UCSD-AML1 (cell line): Measurements from ENCODE around the gene CDK3.
"Not testable (repeated sequence)": the region's sequence is repeated elsewhere in the genome, so short reads cannot be mapped to it uniquely, and the experiment has no call there.

Source experiments
- DNase-seq: peaks from one replicate; lab custom pipeline; 2025; ENCODE audit not compliant: unreplicated experiment; lab: John Stamatoyannopoulos, UW

Gene CDK3

DNA sequence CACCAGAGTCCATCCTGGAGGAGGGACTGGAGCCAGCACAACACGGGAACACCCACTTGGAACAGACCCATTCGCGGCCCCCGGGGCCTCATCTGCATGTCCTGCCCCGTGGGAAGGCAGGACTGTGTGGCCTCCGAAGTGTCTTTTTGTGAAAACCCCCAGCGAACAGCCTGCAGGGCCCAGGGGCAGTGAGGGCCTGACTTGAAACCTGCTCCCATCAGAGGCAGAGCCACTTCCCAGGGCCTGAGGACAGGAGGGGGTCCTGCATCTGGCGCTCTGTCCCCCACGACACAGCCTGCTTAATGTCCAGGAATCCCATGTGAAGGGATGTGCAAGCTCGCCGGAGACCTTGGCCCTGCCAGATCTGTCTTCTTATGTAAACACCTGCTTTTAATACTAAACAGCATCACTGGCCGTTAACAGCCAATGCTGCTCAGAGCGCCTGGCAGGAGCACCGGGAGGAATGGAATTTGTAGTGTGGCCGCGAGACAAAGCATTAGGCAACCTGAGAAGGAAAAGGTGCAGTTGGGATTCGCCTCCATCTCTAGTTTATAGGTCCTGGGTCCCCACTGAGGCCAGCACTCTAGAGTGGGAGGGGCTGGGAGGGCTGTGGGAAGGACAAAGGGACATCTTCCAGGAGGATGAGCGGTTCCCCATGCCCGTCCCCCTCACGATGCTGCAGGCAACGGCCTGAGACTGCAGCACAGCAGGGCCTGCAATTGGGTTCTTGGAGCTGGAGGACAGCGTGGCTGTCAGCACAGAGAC, 36.0 kb downstream of the CDK3 start:
- DNase-seq = no peak

DNA sequence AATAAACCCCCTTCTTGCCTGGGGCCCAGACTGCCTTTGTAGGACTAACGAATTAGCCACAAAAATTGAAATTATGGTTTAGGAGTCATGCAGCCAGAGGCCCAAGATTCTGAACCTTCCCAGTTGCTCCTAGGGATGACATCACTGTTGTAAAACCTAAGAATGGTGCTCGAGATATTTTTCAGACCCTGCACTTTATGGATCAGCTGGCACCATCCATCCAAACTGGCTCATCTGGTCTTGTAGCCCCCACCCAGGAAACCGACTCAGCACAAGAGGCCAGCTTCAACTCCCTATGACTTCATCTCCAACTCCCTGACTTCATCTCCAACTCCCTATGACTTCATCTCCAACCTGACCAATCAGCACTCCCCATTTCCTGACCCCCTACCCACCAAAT, 37.4 kb downstream of the CDK3 start:
- no peak for DNase-seq

- no peak for DNase-seq
Measured at GRCh38 chr17:76039121-76039520, 38.5 kb downstream of the CDK3 start.

- no peak for DNase-seq
Measured at GRCh38 chr17:76040376-76040775, 39.7 kb downstream of the CDK3 start.

- not testable (repeated sequence) for DNase-seq
Measured at GRCh38 chr17:76042868-76043267, 42.2 kb downstream of the CDK3 start.

DNA sequence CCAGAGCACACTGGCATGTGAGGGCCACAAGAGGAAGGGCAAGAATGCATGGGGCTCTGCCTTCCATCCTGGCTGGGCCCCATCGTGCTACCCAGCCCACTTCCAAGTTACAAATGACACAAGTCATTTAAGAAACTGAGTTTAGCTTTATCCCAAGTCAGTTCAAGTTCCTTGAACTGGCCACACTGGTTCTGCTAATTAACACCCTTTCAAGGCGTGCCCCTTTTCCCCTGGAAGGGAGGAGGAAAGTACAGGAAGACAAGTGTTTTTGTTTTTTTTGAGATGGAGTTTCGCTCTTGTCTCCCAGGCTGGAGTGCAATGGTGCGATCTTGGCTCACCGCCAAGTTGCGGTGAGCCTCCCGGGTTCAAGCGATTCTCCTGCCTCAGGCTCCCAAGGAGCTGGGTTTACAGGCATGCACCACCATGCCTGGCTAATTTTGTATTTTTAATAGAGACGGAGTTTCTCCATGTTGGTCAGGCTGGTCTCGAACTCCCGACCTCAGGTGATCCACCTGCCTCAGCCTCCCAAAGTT, 43.9 kb downstream of the CDK3 start:
- DNase-seq = not testable (repeated sequence)

DNA sequence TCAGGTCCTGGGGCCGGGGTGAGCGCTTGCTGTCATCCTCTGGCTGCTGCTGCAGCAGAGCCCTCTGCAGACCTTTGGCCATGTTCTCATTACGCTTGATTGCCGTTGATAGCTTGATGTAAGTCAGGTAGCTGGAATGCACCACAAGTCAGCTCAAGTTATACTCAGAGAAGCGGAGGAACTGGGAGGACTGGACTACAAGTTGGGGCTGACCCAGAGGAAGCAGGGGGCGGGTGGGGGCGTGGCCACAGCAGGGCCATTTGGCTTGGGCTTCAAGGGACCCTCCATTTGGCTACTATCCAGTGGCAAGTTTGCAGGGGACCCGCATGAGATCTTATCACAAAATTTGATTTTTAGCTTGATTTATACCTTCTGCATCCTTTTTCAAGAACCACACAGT, 45.4 kb downstream of the CDK3 start:
- no peak for DNase-seq

- DNase-seq = no peak
Measured at GRCh38 chr17:76048025-76048605, 47.5 kb downstream of the CDK3 start.

DNA sequence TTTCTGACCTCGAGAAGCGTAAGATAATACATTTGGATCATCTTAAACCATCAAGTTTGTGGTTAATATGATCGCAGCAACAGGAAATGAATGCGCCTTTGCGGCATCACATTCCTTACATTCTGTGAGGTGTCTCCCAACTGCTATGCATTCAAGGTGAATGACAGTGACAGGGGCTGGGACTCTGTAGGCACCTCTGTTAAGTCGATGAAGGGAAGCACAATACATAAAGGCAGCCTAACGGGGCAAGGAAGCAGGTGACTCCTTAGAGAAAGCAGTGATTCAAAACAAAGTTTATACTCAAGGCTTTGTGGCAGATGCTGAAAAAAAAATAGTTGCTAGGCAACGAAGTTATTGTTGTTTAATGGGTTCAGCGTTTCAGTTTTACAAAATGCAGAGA, 48.1 kb downstream of the CDK3 start:
- no peak for DNase-seq

DNA sequence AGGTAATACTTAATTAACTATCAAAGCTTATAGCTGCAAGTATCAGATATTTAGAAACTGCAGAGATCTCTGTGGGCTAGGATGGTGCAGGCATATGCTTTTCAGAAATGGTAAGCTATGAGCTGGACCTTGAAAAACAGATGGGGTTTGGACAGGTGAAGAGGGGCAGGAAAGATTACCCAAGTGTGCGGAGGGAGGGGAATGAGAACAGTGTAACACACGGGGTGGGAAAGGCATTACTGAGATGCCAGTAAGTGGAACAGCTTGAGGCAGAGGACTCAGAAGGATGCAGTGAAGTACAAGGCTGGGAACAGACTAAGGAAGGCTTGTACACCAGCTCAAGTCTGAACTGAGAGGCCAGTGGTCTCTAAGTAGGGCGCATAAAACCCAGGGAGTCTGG, 48.6 kb downstream of the CDK3 start:
- DNase-seq = no peak

DNA sequence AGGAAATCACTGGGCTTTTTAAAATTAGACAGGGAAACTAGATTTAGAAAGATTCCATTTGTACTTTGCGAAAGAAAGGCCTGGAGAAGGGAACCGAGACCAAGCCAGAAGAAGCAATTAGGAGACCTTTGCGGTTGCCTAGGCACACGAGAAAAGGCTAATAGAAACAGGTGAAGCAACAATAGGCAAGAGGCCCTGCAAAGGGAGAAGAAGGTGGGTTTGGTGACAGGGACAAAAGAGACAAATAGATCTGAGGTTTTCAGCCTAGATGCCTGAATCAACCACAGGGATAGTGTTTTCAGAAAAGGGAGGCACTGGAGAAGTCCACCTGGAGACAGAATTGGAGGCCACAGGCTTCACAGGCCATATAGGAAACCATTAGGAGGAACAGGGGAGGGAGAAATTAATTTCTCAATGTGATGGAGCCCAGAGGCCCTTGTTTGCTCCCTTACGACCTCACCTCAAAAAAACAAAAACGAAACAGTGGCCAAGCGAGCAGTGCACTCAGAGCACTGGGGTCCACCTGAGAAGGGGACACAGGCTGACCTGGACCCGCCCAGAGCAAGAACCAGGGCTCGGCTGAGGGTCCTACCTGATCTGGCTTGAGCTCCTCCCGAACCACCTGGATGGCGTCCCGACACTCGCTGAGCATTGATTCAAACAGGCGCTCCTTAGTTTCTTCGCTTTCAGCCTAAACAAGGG, 49.3 kb downstream of the CDK3 start:
- DNase-seq = no peak

GRCh38 chr17:76050538-76051467, 50.1 kb downstream of the CDK3 start:
- DNase-seq = no peak

DNA sequence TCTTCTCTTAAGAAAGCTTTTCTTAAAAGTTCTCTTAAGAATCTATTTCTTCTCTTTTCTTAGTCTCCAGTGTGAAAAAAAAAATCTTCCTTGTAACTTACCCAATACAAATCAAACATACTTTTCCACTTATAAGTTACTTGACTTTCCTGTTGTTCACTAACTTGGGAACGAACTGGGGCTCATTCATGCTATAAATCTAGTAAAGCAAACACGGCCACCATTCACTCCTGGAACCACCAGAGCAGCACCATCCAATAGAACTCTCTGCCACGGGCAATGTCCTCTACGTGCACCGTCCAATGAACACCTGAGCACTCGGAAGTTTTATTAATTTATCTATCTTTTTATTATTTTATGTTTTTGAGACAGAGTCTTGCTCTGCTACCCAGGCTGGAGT, 50.9 kb downstream of the CDK3 start:
- DNase-seq = no peak

DNA sequence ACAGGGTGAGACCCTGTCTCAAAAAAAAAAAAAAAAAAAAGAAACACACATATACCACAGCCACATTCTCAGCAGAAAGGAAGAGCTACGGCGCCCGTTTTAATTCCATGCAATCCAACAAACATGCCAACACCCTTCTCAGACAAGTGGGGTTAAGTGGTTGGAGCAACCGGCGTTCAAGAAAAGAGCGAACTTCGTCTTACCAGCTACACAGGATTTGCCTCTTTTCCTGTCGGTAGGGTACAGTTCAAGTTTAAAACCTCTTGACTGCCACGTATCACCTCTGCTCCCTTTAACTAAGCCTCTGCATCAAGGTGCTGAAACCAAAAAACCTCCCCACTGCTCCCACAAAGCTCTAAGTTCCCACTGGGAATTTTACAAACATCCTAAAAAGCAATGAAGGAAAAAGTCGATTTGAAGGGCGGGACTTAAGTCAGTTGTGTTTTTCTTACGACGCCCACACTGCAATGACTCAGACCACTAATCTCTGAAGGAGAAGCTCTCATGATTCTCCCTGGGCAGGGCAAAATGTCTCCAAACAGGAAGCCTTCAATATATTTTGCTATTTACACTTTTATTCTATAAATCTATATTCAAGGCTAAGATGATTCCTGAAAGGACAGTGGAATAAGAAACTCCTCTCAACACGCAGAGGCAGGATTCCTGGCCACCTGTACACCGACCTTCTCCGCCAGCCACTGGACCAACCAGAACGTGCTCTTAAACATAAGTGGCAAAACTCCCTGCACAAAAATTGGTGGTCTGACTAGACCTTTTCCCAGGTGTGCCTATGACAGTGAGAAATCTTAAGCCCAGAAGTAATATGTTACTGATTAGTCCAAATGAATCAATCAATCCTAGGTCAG, 52.8 kb downstream of the CDK3 start:
- no peak for DNase-seq

DNA sequence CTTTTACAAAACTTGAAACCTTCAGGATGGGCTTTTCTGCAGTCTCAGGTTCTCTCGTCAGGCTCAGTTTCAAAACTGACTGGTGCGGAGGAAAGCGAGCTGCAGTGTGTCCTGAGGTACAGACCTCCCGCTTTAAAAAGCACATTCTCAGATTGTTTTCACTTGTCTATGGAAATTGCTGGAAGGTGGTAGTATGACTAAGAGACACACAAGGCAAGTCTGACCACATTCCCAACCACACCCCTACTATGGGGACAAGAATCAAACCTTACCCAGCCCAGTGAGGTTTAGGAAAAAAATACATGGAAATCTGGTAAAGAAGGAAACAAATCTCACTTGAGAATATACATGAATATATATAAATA, 53.4 kb downstream of the CDK3 start:
- DNase-seq = no peak
